AG04450 (cell line): Measurements from ENCODE around the gene COL20A1. TPM values are rescaled to one million over a fixed set of nuclear protein-coding genes. Genes with fewer than 3 reads are reported as not detected.

Source experiments
- CTCF ChIA-PET: fragments of 300-600, 350-600 bp; formaldehyde crosslinking; extraction: SDS; loops from one replicate; lab custom pipeline; 2022; ENCODE audit warnings: antibody characterized with exemption, inconsistent platforms; lab: Charles Lee
- POLR2A ChIA-PET: fragments of 350-600 bp; formaldehyde crosslinking; extraction: SDS; loops from one replicate; lab custom pipeline; 2021; ENCODE audit warnings: antibody characterized with exemption, inconsistent platforms; lab: Yijun Ruan, JAX
- DNase-seq: peaks from one replicate; pipeline ENCODE4 v3.0.0-alpha.2; 2011; ENCODE audit warnings: low read depth, low spot score
- H3K27ac ChIP-seq: one replicate; pipeline ENCODE4 v1.5.1; 2012; ENCODE audit warnings: low read depth, low read length, control low read depth
- H3K27me3 ChIP-seq: one replicate; pipeline ENCODE4 v1.6.0; 2012; ENCODE audit warnings: low read length; ENCODE audit not compliant: control insufficient read depth, insufficient read depth
- H3K4me3 ChIP-seq: 2 replicates; pipeline ENCODE4 v1.5.1; 2011; ENCODE audit warnings: mild to moderate bottlenecking, low read depth, low read length, control low read depth
- H3K9me3 ChIP-seq: 2 replicates; pipeline ENCODE4 v1.5.1; 2012; ENCODE audit warnings: low read length; ENCODE audit not compliant: control insufficient read depth, insufficient read depth
- polyA plus RNA-seq: library from polyadenylated mRNA; depleted of rRNA; stranded (reverse); fragments of >200 nt; gene quantifications from 2 replicates; pipeline ENCODE4 v1.2.3, GENCODE V29; 2011
- TF ChIP-seq, protein P1 (sequence below): IDR thresholded peaks from 2 replicates; pipeline ENCODE4 v1.5.1; 2011; ENCODE audit warnings: low read depth, low read length, control low read depth, inconsistent platforms

COL20A1 gene
- polyA plus RNA-seq, 1 experiment = not detected

- H3K9me3 ChIP-seq = no peaks in the 10 kb centered on the region; the same call in 1 of the 2 replicates
- H3K4me3 ChIP-seq = no peak overlapping the region
- ChIA-PET CTCF (interaction anchor here (1.2 kb wide), 1 partner anchor 98 kb away, joined by 8 read pairs; no protein-coding TSS in a partner anchor), POLR2A (no interaction called here)
- no peak for DNase-seq
- no peak overlapping the region for H3K27ac ChIP-seq
- peaks cover 47% of the 10 kb centered on the region for H3K27me3 ChIP-seq
- TF ChIP-seq, protein P1, sequence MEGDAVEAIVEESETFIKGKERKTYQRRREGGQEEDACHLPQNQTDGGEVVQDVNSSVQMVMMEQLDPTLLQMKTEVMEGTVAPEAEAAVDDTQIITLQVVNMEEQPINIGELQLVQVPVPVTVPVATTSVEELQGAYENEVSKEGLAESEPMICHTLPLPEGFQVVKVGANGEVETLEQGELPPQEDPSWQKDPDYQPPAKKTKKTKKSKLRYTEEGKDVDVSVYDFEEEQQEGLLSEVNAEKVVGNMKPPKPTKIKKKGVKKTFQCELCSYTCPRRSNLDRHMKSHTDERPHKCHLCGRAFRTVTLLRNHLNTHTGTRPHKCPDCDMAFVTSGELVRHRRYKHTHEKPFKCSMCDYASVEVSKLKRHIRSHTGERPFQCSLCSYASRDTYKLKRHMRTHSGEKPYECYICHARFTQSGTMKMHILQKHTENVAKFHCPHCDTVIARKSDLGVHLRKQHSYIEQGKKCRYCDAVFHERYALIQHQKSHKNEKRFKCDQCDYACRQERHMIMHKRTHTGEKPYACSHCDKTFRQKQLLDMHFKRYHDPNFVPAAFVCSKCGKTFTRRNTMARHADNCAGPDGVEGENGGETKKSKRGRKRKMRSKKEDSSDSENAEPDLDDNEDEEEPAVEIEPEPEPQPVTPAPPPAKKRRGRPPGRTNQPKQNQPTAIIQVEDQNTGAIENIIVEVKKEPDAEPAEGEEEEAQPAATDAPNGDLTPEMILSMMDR = no peak
Observed at GRCh38 chr20:63321148-63321831, 28.3 kb downstream of the COL20A1 start.

GRCh38 chr20:63322146-63322932, 29.4 kb downstream of the COL20A1 start:
- TF ChIP-seq, protein P1 = no peak
- CTCF ChIA-PET = interaction anchor here (1.2 kb wide), 1 partner anchor 99 kb away, joined by 8 read pairs; no protein-coding TSS in a partner anchor
- DNase-seq = no peak
- Histone ChIP-seq H3K9me3 (no peaks in the 10 kb centered on the region; the same call in 1 of the 2 replicates), H3K4me3 (no peak overlapping the region), H3K27me3 (peaks cover 47% of the 10 kb centered on the region), H3K27ac (no peak overlapping the region)
- POLR2A ChIA-PET = no interaction called here

DNA sequence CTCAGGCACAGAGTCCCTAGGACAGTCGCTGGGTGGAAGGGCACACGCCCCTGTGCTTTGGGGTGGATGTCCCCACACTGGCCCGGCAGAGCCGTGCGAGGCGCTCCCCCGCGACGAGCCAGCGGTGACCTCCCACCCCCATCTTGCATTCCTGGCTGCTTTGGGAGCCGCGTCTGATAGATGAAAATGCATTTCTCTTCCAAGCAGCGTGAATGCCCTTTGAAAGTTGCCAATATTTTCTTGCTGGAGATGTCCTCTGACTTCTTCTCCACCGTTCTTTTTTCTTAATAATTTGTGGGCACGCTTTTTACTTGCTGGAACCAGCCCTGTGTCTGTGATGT, 29.9 kb downstream of the COL20A1 start:
- Histone ChIP-seq H3K4me3 (no peak overlapping the region), H3K27ac (no peak overlapping the region), H3K27me3 (peaks cover 44% of the 10 kb centered on the region), H3K9me3 (no peaks in the 10 kb centered on the region; the same call in 1 of the 2 replicates)
- TF ChIP-seq, protein P1 = no peak
- ChIA-PET CTCF (no interaction called here), POLR2A (no interaction called here)
- DNase-seq = no peak

DNA sequence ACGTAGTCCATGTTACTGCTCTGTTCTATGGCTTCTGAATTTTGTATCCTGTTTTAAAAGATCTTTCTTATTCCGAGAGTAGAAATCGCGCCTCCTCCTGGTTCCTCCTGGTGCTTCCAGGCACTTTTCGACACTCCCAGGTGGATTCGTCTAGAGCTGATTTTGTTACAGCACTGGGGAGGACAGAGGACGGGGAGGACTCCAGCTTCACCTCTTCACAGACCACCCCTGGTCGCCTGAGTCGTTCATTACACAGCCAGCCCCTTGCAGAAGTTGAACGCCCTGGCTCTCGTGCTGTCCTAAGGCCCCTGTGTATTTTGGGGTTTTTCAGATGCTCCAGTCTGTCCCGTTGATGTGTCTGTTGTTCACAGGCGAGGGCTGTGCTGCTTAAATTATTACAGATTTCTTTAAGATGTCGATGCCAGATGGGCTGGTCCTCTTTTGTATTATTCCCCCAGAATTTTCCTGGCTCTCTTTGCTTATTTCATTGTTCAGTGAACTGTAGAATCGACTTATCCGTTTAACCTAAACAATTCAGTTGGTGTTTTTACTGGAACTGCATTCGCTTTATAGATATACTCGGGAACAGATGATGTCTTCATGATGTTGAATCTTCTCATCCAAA, 30.5 kb downstream of the COL20A1 start:
- Histone ChIP-seq H3K27me3 (peaks cover 43% of the 10 kb centered on the region), H3K27ac (peak overlapping the region; percentile 11), H3K9me3 (no peaks in the 10 kb centered on the region; the same call in 1 of the 2 replicates), H3K4me3 (no peak overlapping the region)
- no peak for DNase-seq
- TF ChIP-seq, protein P1 = peak; percentile 24; the same call in 1 of the 2 replicates
- POLR2A ChIA-PET = no interaction called here
- CTCF ChIA-PET = no interaction called here
